Prostate gland (tissue), 2 donors: Measurements from ENCODE around the gene PKNOX2.

ENCODE experiments used
- CTCF ChIP-seq, 4 experiments: fragments of 200-600 bp in 2 of 4; fragments of 450-650 bp in 2 of 4; sonication (generic) in 2 of 4; IDR thresholded peaks; 1 replicate in 3 of 4; 2 replicates in 1 of 4; pipeline ENCODE4 v1.5.1; 2016 to 2019; ENCODE audit warnings: antibody characterized with exemption in 4 of 4, mild to moderate bottlenecking in 2 of 4, moderate library complexity in 2 of 4
- POLR2A ChIP-seq: fragments of 450-650 bp; IDR thresholded peaks from one replicate; pipeline ENCODE4 v1.6.1; 2016; ENCODE audit warnings: antibody characterized with exemption, mild to moderate bottlenecking
- POLR2AphosphoS5 ChIP-seq: sonication (generic); formaldehyde crosslinking; IDR thresholded peaks from one replicate; pipeline ENCODE4 v1.6.1; 2017; ENCODE audit warnings: antibody characterized with exemption

- TF ChIP-seq POLR2A (no peak), CTCF (IDR thresholded peaks at IDR 0.05) (no peak), POLR2AphosphoS5 (no peak)
These were observed 173.6 kb downstream of the PKNOX2 start for GRCh38 chr11:125337836-125338834.
